Measurements from ENCODE around the gene RSF1.

RSF1 gene

DNA sequence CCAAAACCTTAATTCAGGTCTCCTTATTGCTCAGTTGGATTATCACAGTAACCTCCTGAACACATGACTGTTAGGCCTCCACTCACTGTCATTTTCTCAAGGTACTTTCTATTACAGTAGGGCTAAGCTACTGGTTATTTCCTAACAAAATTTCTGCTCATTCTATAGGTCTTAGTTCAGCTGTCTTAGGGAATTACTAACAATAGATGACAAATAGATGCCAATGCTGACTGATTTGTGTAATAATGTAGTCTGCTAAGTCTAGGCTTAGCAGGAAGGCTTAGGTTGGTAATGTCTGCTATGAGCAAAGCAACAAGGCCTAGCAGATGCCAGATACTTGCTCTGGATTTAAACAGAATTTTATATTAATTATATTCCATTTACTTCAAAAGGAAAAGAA, 58.1 kb downstream of the RSF1 start:
- Histone ChIP-seq H3K4me3 (ENCODE audit: low read depth in 1 of 5, low read length in 5 of 5) (no peak overlapping the region), H3K27me3 (ENCODE audit: control insufficient read depth in 5 of 5, insufficient read depth in 4 of 5, low read length in 5 of 5) (no peaks in the 10 kb centered on the region), H3K27ac (ENCODE audit: low read depth, low read length) (no peak overlapping the region), H3K9ac (ENCODE audit: low read length in 5 of 5) (no peak overlapping the region), H3K9me3 (ENCODE audit: control insufficient read depth in 5 of 5, low read length in 5 of 5) (no peaks in the 10 kb centered on the region), H3K4me1 (ENCODE audit: control insufficient read depth in 5 of 5, insufficient read depth in 5 of 5, low read length in 5 of 5) (no peaks in the 10 kb centered on the region), H3K36me3 (ENCODE audit: control insufficient read depth in 5 of 5, insufficient read depth in 5 of 5, low read length in 5 of 5) (peaks cover 12 to 23% (median 18%) of the 10 kb centered on the region in 5 donors)

- no peaks in the 10 kb centered on the region for H3K4me1 ChIP-seq (ENCODE audit: control insufficient read depth in 5 of 5, insufficient read depth in 5 of 5, low read length in 5 of 5)
- H3K4me3 ChIP-seq (ENCODE audit: low read depth in 1 of 5, low read length in 5 of 5) = no peak overlapping the region
- H3K9ac ChIP-seq (ENCODE audit: low read length in 5 of 5) = no peak overlapping the region
- H3K36me3 ChIP-seq (ENCODE audit: control insufficient read depth in 5 of 5, insufficient read depth in 5 of 5, low read length in 5 of 5) = peaks cover 12 to 23% (median 18%) of the 10 kb centered on the region in 5 donors
- H3K27ac ChIP-seq (ENCODE audit: low read depth, low read length) = no peak overlapping the region
- no peaks in the 10 kb centered on the region for H3K9me3 ChIP-seq (ENCODE audit: control insufficient read depth in 5 of 5, low read length in 5 of 5)
- H3K27me3 ChIP-seq (ENCODE audit: control insufficient read depth in 5 of 5, insufficient read depth in 4 of 5, low read length in 5 of 5) = no peaks in the 10 kb centered on the region
These were observed 59.0 kb downstream of the RSF1 start for GRCh38 chr11:77761491-77761890.

GRCh38 chr11:77758331-77758730, 62.2 kb downstream of the RSF1 start:
- Histone ChIP-seq H3K4me3 (ENCODE audit: low read depth in 1 of 5, low read length in 5 of 5) (no peak overlapping the region), H3K36me3 (ENCODE audit: control insufficient read depth in 5 of 5, insufficient read depth in 5 of 5, low read length in 5 of 5) (peaks cover 7 to 15% (median 11%) of the 10 kb centered on the region in 5 donors), H3K9ac (ENCODE audit: low read length in 5 of 5) (no peak overlapping the region), H3K27me3 (ENCODE audit: control insufficient read depth in 5 of 5, insufficient read depth in 4 of 5, low read length in 5 of 5) (no peaks in the 10 kb centered on the region), H3K9me3 (ENCODE audit: control insufficient read depth in 5 of 5, low read length in 5 of 5) (no peaks in the 10 kb centered on the region), H3K4me1 (ENCODE audit: control insufficient read depth in 5 of 5, insufficient read depth in 5 of 5, low read length in 5 of 5) (no peaks in the 10 kb centered on the region), H3K27ac (ENCODE audit: low read depth, low read length) (no peak overlapping the region)

DNA sequence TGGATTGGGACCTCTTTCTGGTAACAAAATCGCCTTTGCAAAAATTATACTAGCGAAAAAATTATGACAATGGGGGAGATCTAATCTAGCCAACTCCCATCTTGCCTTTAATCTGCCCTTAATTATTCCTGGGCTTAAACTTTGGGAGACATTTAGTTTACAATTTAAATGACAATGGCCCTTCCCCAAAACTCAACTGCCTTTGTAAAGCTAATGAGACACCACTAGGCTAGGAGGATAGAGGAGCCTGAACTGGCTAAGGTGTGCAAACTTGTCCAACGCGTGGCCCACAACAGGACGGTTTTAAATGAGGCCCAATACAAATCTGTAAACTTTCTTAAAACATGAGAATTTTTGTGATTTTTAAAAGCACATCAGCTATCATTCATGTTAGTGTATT, 67.3 kb downstream of the RSF1 start:
- H3K27ac ChIP-seq (ENCODE audit: low read depth, low read length) = no peak overlapping the region
- no peaks in the 10 kb centered on the region for H3K9me3 ChIP-seq (ENCODE audit: control insufficient read depth in 5 of 5, low read length in 5 of 5)
- H3K4me1 ChIP-seq (ENCODE audit: control insufficient read depth in 5 of 5, insufficient read depth in 5 of 5, low read length in 5 of 5) = peaks cover 0 to 4% (median 2%) of the 10 kb centered on the region in 5 donors
- H3K36me3 ChIP-seq (ENCODE audit: control insufficient read depth in 5 of 5, insufficient read depth in 5 of 5, low read length in 5 of 5) = peaks cover 0 to 5% (median 4%) of the 10 kb centered on the region in 5 donors
- no peak overlapping the region for H3K4me3 ChIP-seq (ENCODE audit: low read depth in 1 of 5, low read length in 5 of 5)
- H3K9ac ChIP-seq (ENCODE audit: low read length in 5 of 5) = no peak overlapping the region
- H3K27me3 ChIP-seq (ENCODE audit: control insufficient read depth in 5 of 5, insufficient read depth in 4 of 5, low read length in 5 of 5) = no peaks in the 10 kb centered on the region

GRCh38 chr11:77752516-77752915, 68.0 kb downstream of the RSF1 start:
- Histone ChIP-seq H3K4me1 (ENCODE audit: control insufficient read depth in 5 of 5, insufficient read depth in 5 of 5, low read length in 5 of 5) (peaks cover 0 to 4% (median 2%) of the 10 kb centered on the region in 5 donors), H3K9me3 (ENCODE audit: control insufficient read depth in 5 of 5, low read length in 5 of 5) (no peaks in the 10 kb centered on the region), H3K4me3 (ENCODE audit: low read depth in 1 of 5, low read length in 5 of 5) (no peak overlapping the region), H3K36me3 (ENCODE audit: control insufficient read depth in 5 of 5, insufficient read depth in 5 of 5, low read length in 5 of 5) (peaks cover 0 to 5% (median 4%) of the 10 kb centered on the region in 5 donors), H3K27me3 (ENCODE audit: control insufficient read depth in 5 of 5, insufficient read depth in 4 of 5, low read length in 5 of 5) (no peaks in the 10 kb centered on the region), H3K27ac (ENCODE audit: low read depth, low read length) (no peak overlapping the region), H3K9ac (ENCODE audit: low read length in 5 of 5) (no peak overlapping the region)

DNA sequence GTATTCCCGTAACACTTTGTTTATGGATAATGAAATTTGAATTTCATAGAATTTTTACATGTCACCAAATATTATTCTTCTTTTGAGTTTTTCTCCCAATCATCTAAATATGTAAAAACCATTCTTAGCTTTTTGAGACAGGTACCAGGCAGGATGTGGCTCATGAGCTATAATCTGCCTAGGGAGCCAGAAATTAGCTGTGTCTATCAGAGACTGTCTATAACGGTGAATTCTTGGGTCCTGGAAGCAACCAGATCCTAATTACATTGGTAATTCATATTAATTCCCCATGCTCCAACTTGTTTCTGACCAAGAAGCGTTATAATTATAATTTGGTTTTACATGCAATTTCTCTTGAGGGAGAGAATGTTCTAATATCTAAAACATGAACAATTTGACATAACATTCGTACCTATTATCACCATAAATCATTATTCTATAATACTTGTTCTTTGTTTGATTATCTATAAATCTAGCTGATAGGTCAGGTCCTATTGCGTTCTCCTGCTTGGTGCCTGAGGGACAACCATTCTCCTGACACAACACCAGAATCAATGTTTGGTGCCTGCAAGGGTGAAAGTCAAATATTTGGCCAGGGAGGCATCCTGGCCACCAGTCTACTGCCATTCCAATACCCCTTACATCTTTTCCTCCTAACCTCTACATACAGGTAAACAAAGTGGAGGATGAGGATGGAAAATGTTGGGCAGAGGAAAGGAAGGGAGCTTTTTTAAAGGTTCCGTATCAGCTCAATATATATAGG, 69.9 kb downstream of the RSF1 start:
- H3K9me3 ChIP-seq (ENCODE audit: control insufficient read depth in 5 of 5, low read length in 5 of 5) = no peaks in the 10 kb centered on the region
- H3K4me1 ChIP-seq (ENCODE audit: control insufficient read depth in 5 of 5, insufficient read depth in 5 of 5, low read length in 5 of 5) = peaks cover 0 to 4% (median 2%) of the 10 kb centered on the region in 5 donors
- H3K27me3 ChIP-seq (ENCODE audit: control insufficient read depth in 5 of 5, insufficient read depth in 4 of 5, low read length in 5 of 5) = no peaks in the 10 kb centered on the region
- H3K36me3 ChIP-seq (ENCODE audit: control insufficient read depth in 5 of 5, insufficient read depth in 5 of 5, low read length in 5 of 5) = peaks cover 0 to 5% (median 4%) of the 10 kb centered on the region in 5 donors
- H3K27ac ChIP-seq (ENCODE audit: low read depth, low read length) = no peak overlapping the region
- no peak overlapping the region for H3K4me3 ChIP-seq (ENCODE audit: low read depth in 1 of 5, low read length in 5 of 5)
- no peak overlapping the region for H3K9ac ChIP-seq (ENCODE audit: low read length in 5 of 5)

- no peak overlapping the region for H3K27ac ChIP-seq (ENCODE audit: low read depth, low read length)
- H3K9ac ChIP-seq (ENCODE audit: low read length in 5 of 5) = no peak overlapping the region
- H3K9me3 ChIP-seq (ENCODE audit: control insufficient read depth in 5 of 5, low read length in 5 of 5) = no peaks in the 10 kb centered on the region
- H3K4me3 ChIP-seq (ENCODE audit: low read depth in 1 of 5, low read length in 5 of 5) = no peak overlapping the region
- H3K4me1 ChIP-seq (ENCODE audit: control insufficient read depth in 5 of 5, insufficient read depth in 5 of 5, low read length in 5 of 5) = peaks cover 0 to 4% (median 2%) of the 10 kb centered on the region in 5 donors
- no peaks in the 10 kb centered on the region for H3K27me3 ChIP-seq (ENCODE audit: control insufficient read depth in 5 of 5, insufficient read depth in 4 of 5, low read length in 5 of 5)
- H3K36me3 ChIP-seq (ENCODE audit: control insufficient read depth in 5 of 5, insufficient read depth in 5 of 5, low read length in 5 of 5) = peaks cover 0 to 2% (median 0%) of the 10 kb centered on the region in 5 donors
These were observed 71.3 kb downstream of the RSF1 start for GRCh38 chr11:77749232-77749631.

- H3K36me3 ChIP-seq (ENCODE audit: control insufficient read depth in 5 of 5, insufficient read depth in 5 of 5, low read length in 5 of 5) = no peaks in the 10 kb centered on the region
- H3K27ac ChIP-seq (ENCODE audit: low read depth, low read length) = no peak overlapping the region
- no peaks in the 10 kb centered on the region for H3K9me3 ChIP-seq (ENCODE audit: control insufficient read depth in 5 of 5, low read length in 5 of 5)
- peaks cover 0 to 4% (median 2%) of the 10 kb centered on the region in 5 donors for H3K4me1 ChIP-seq (ENCODE audit: control insufficient read depth in 5 of 5, insufficient read depth in 5 of 5, low read length in 5 of 5)
- no peak overlapping the region for H3K9ac ChIP-seq (ENCODE audit: low read length in 5 of 5)
- H3K4me3 ChIP-seq (ENCODE audit: low read depth in 1 of 5, low read length in 5 of 5) = no peak overlapping the region
- no peaks in the 10 kb centered on the region for H3K27me3 ChIP-seq (ENCODE audit: control insufficient read depth in 5 of 5, insufficient read depth in 4 of 5, low read length in 5 of 5)
These were observed 72.3 kb downstream of the RSF1 start for GRCh38 chr11:77748266-77748665.

DNA sequence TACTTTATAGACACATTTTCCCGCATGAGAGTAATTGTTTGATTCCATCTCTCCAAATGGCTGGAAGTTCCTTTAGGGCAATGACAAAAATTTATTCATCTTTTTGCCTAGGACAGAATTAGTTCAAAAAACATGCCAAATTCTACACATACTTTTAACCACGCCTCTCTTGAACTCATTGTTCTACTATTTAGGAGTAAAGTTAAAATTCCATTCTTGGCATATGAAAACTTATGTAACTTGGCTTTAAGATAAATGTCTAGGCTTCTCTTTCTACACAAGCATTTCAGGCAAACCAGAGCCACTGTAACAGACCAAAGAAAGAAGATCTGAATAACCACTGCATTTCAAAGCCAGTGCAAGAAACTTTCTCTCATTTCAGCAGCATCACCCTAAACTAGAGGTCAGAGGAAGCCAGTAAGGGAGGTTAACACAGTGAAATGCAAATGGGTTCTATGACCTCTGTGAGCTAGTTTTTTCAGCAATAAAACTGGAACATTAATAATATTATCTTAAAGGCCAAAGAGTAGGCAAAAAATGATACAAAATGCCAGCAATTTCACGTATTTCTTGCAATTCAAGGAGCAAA, 73.0 kb downstream of the RSF1 start:
- H3K4me3 ChIP-seq (ENCODE audit: low read depth in 1 of 5, low read length in 5 of 5) = no peak overlapping the region
- H3K27ac ChIP-seq (ENCODE audit: low read depth, low read length) = no peak overlapping the region
- no peaks in the 10 kb centered on the region for H3K36me3 ChIP-seq (ENCODE audit: control insufficient read depth in 5 of 5, insufficient read depth in 5 of 5, low read length in 5 of 5)
- peaks cover 0 to 2% (median under 1%) of the 10 kb centered on the region in 5 donors for H3K4me1 ChIP-seq (ENCODE audit: control insufficient read depth in 5 of 5, insufficient read depth in 5 of 5, low read length in 5 of 5)
- no peaks in the 10 kb centered on the region for H3K27me3 ChIP-seq (ENCODE audit: control insufficient read depth in 5 of 5, insufficient read depth in 4 of 5, low read length in 5 of 5)
- no peaks in the 10 kb centered on the region for H3K9me3 ChIP-seq (ENCODE audit: control insufficient read depth in 5 of 5, low read length in 5 of 5)
- H3K9ac ChIP-seq (ENCODE audit: low read length in 5 of 5) = no peak overlapping the region

- H3K4me1 ChIP-seq (ENCODE audit: control insufficient read depth in 5 of 5, insufficient read depth in 5 of 5, low read length in 5 of 5) = no peaks in the 10 kb centered on the region
- peaks cover 0 to 4% (median 1%) of the 10 kb centered on the region in 5 donors for H3K9me3 ChIP-seq (ENCODE audit: control insufficient read depth in 5 of 5, low read length in 5 of 5)
- H3K4me3 ChIP-seq (ENCODE audit: low read depth in 1 of 5, low read length in 5 of 5) = no peak overlapping the region
- H3K9ac ChIP-seq (ENCODE audit: low read length in 5 of 5) = no peak overlapping the region
- no peak overlapping the region for H3K27ac ChIP-seq (ENCODE audit: low read depth, low read length)
- peaks cover 5 to 49% (median 19%) of the 10 kb centered on the region in 5 donors for H3K36me3 ChIP-seq (ENCODE audit: control insufficient read depth in 5 of 5, insufficient read depth in 5 of 5, low read length in 5 of 5)
- H3K27me3 ChIP-seq (ENCODE audit: control insufficient read depth in 5 of 5, insufficient read depth in 4 of 5, low read length in 5 of 5) = no peaks in the 10 kb centered on the region
These were observed 84.0 kb downstream of the RSF1 start for GRCh38 chr11:77736473-77736872.

Data from subcutaneous abdominal adipose tissue (tissue), 5 donors.